H1 (cell line): ENCODE measurements around the gene KLHDC10.

Experiments
- CTCF ChIP-seq, 3 experiments: IDR thresholded peaks; 1 replicate in 2 of 3; 2 replicates in 1 of 3; pipeline versions ENCODE4 v1.5.1 to v1.6.1; 2011; ENCODE audit warnings: low read length in 3 of 3, mild to moderate bottlenecking in 3 of 3, inconsistent platforms in 2 of 3, low read depth in 1 of 3, moderate library complexity in 1 of 3; ENCODE audit not compliant: insufficient read depth in 1 of 3; ENCODE audit errors: control extremely low read depth in 1 of 3
- EZH2 ChIP-seq: fragments of 200-600 bp; sonication (generic); IDR thresholded peaks from 2 replicates; pipeline ENCODE4 v1.7.1; 2012; ENCODE audit warnings: low read depth, mild to moderate bottlenecking, moderate library complexity, low read length, inconsistent platforms; ENCODE audit not compliant: severe bottlenecking
- HDAC6 ChIP-seq: IDR thresholded peaks from one replicate; pipeline ENCODE4 v1.7.1; 2012; ENCODE audit warnings: low read depth, mild to moderate bottlenecking, inconsistent platforms, low read length, moderate library complexity
- TAF1 ChIP-seq: IDR thresholded peaks from 2 replicates; pipeline ENCODE4 v1.6.1; 2011; ENCODE audit warnings: mild to moderate bottlenecking, low read depth, low read length
- YY1 ChIP-seq: IDR thresholded peaks from 2 replicates; pipeline ENCODE4 v1.6.1; 2011; ENCODE audit warnings: low read depth, mild to moderate bottlenecking, low read length

DNA sequence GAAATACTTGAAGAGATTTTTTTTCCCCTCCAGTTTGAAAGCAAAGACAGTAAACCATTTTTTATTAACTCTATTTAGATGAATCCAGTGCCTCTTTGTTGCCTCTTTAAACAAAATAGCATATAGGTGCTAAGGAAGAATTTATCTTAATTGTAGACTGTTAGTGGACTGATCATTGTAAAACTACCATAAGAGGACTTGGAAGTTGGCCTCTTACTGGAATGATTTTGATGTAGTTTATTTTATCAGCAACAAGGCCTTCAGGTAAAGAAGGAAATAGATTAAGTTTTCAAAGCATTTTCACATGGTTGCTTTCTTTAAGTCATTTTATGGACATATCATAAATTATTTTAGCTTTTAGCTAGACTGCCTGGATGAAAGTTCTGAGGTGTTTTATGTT lies 53.2 kb downstream of the KLHDC10 start:
- no peak for TF ChIP-seq CTCF (IDR thresholded peaks at IDR 0.05; ENCODE audit: control extremely low read depth in 1 of 3, insufficient read depth in 1 of 3, low read depth in 1 of 3, low read length in 3 of 3)
- no peak for TF ChIP-seq YY1
- no peak for TF ChIP-seq EZH2
- TF ChIP-seq TAF1 = no peak
- TF ChIP-seq HDAC6 = no peak
